HEK293 (cell line): ENCODE results near the gene TNFSF4.
A peak's percentile ranks its signal among the peaks of the same experiment; 100 is the strongest.

Experiments
- CTCF ChIA-PET: fragments of 350-600 bp; formaldehyde crosslinking; extraction: SDS; loops from one replicate; lab custom pipeline; 2021; ENCODE audit warnings: antibody characterized with exemption; lab: Yijun Ruan, JAX
- POLR2A ChIA-PET: fragments of 300-600 bp; formaldehyde crosslinking; extraction: SDS; loops from one replicate; lab custom pipeline; 2020; ENCODE audit warnings: antibody characterized with exemption, inconsistent platforms; lab: Yijun Ruan, JAX
- H3K27ac ChIP-seq: fragments of 200-500 bp; sonication (Bioruptor generic); 2 replicates; pipeline ENCODE4 v1.5.1; 2014; ENCODE audit warnings: low read depth, low read length, control low read depth, inconsistent platforms; ENCODE audit errors: extremely low read depth
- H3K36me3 ChIP-seq, 2 experiments: fragments of 200-500 bp in 1 of 2; sonication (Bioruptor generic) in 1 of 2; 1 replicate in 1 of 2; 2 replicates in 1 of 2; pipeline ENCODE4 v1.5.1; 2014 to 2017; ENCODE audit warnings: inconsistent platforms in 2 of 2, low read length in 2 of 2; ENCODE audit not compliant: control insufficient read depth in 2 of 2, insufficient read depth in 1 of 2
- H3K4me1 ChIP-seq: fragments of 200-500 bp; sonication (Bioruptor generic); 2 replicates; pipeline ENCODE4 v1.5.1; 2014; ENCODE audit warnings: mild to moderate bottlenecking, low read length, inconsistent platforms; ENCODE audit not compliant: control insufficient read depth, insufficient read depth
- H3K4me3 ChIP-seq: 2 replicates; pipeline ENCODE4 v1.5.1; 2011; ENCODE audit warnings: low read depth, mild to moderate bottlenecking, control low read depth, low read length, moderate library complexity
- H3K9me3 ChIP-seq: fragments of 200-500 bp; sonication (Bioruptor generic); 2 replicates; pipeline ENCODE4 v1.5.1; 2014; ENCODE audit warnings: low read depth, low read length, inconsistent platforms; ENCODE audit not compliant: control insufficient read depth, insufficient read depth
- EGR2 ChIP-seq: fragments of 450-650 bp; formaldehyde crosslinking; IDR thresholded peaks from 2 replicates; pipeline ENCODE4 v1.5.1; 2016; ENCODE audit warnings: low read depth, missing biosample characterization, missing genetic modification characterization
- GLIS2 ChIP-seq: fragments of 450-650 bp; formaldehyde crosslinking; IDR thresholded peaks from 2 replicates; pipeline ENCODE4 v1.5.1; 2016; ENCODE audit warnings: missing biosample characterization, missing genetic modification characterization
- HOXC10 ChIP-seq: sonication (generic); formaldehyde crosslinking; IDR thresholded peaks from 2 replicates; pipeline ENCODE4 v1.8.1; 2023; ENCODE audit warnings: mild to moderate bottlenecking, missing genetic modification reagents
- KLF10 ChIP-seq: fragments of 450-650 bp; IDR thresholded peaks from 2 replicates; pipeline ENCODE4 v1.5.1; 2018; ENCODE audit warnings: missing biosample characterization, mild to moderate bottlenecking, missing genetic modification characterization
- ZBTB21 ChIP-seq: fragments of 450-650 bp; formaldehyde crosslinking; IDR thresholded peaks from 2 replicates; pipeline ENCODE4 v1.5.1; 2017; ENCODE audit warnings: missing biosample characterization, missing genetic modification characterization
- ZFP41 ChIP-seq: fragments of 450-650 bp; formaldehyde crosslinking; IDR thresholded peaks from 2 replicates; pipeline ENCODE4 v1.5.1; 2016; ENCODE audit warnings: missing biosample characterization, missing genetic modification characterization, borderline replicate concordance
- ZNF133 ChIP-seq: fragments of 450-650 bp; formaldehyde crosslinking; IDR thresholded peaks from 2 replicates; pipeline ENCODE4 v1.5.1; 2016; ENCODE audit warnings: missing biosample characterization, missing genetic modification characterization
- ZNF146 ChIP-seq: fragments of 450-650 bp; formaldehyde crosslinking; IDR thresholded peaks from 2 replicates; pipeline ENCODE4 v1.5.1; 2016; ENCODE audit warnings: missing biosample characterization, missing genetic modification characterization
- ZNF16 ChIP-seq: fragments of 450-650 bp; formaldehyde crosslinking; IDR thresholded peaks from 2 replicates; pipeline ENCODE4 v1.5.1; 2016; ENCODE audit warnings: low read depth, missing biosample characterization, missing genetic modification characterization
- ZNF23 ChIP-seq: fragments of 450-650 bp; formaldehyde crosslinking; IDR thresholded peaks from 2 replicates; pipeline ENCODE4 v1.5.1; 2016; ENCODE audit warnings: missing biosample characterization, missing genetic modification characterization, borderline replicate concordance
- ZNF521 ChIP-seq: fragments of 450-650 bp; formaldehyde crosslinking; IDR thresholded peaks from 2 replicates; pipeline ENCODE4 v1.5.1; 2017; ENCODE audit warnings: missing biosample characterization, mild to moderate bottlenecking, missing genetic modification characterization
- ZNF544 ChIP-seq: fragments of 450-650 bp; formaldehyde crosslinking; IDR thresholded peaks from 2 replicates; pipeline ENCODE4 v1.5.0; 2017; ENCODE audit warnings: missing biosample characterization, missing genetic modification characterization
- ZNF626 ChIP-seq: fragments of 450-650 bp; sonication (Bioruptor Pico); formaldehyde crosslinking; IDR thresholded peaks from 2 replicates; pipeline ENCODE4 v1.5.1; 2018; ENCODE audit warnings: missing biosample characterization, missing genetic modification characterization, inconsistent platforms
- ZNF654 ChIP-seq: fragments of 450-650 bp; formaldehyde crosslinking; IDR thresholded peaks from 2 replicates; pipeline ENCODE4 v1.5.1; 2016; ENCODE audit warnings: low read depth, missing biosample characterization, missing genetic modification characterization
- ZNF777 ChIP-seq: fragments of 450-650 bp; formaldehyde crosslinking; IDR thresholded peaks from 2 replicates; pipeline ENCODE4 v1.5.1; 2017; ENCODE audit warnings: missing biosample characterization, missing genetic modification characterization, borderline replicate concordance
- ZNF785 ChIP-seq: fragments of 450-650 bp; formaldehyde crosslinking; IDR thresholded peaks from 2 replicates; pipeline ENCODE4 v1.5.1; 2016; ENCODE audit warnings: missing biosample characterization, missing genetic modification characterization
- ZNF837 ChIP-seq: fragments of 450-650 bp; formaldehyde crosslinking; IDR thresholded peaks from 2 replicates; pipeline ENCODE4 v1.5.1; 2016; ENCODE audit warnings: missing biosample characterization, missing genetic modification characterization
- ZNF843 ChIP-seq: fragments of 450-650 bp; formaldehyde crosslinking; IDR thresholded peaks from 2 replicates; pipeline ENCODE4 v1.5.1; 2016; ENCODE audit warnings: missing biosample characterization, missing genetic modification characterization
- ZSCAN23 ChIP-seq: fragments of 450-650 bp; formaldehyde crosslinking; IDR thresholded peaks from 2 replicates; pipeline ENCODE4 v1.5.1; 2016; ENCODE audit warnings: missing biosample characterization, missing genetic modification characterization
- TF ChIP-seq, protein P1 (sequence below): fragments of 450-650 bp; formaldehyde crosslinking; IDR thresholded peaks from 2 replicates; pipeline ENCODE4 v1.5.1; 2016; ENCODE audit warnings: missing biosample characterization, missing genetic modification characterization, borderline replicate concordance
- TF ChIP-seq, protein P2 (sequence below): fragments of 450-650 bp; formaldehyde crosslinking; IDR thresholded peaks from 2 replicates; pipeline ENCODE4; 2016; ENCODE audit warnings: missing biosample characterization, missing genetic modification characterization
- TF ChIP-seq, protein P3 (sequence below): fragments of 450-650 bp; formaldehyde crosslinking; IDR thresholded peaks from 2 replicates; pipeline ENCODE4 v1.5.1; 2017; ENCODE audit warnings: missing biosample characterization, missing genetic modification characterization

Gene TNFSF4

DNA sequence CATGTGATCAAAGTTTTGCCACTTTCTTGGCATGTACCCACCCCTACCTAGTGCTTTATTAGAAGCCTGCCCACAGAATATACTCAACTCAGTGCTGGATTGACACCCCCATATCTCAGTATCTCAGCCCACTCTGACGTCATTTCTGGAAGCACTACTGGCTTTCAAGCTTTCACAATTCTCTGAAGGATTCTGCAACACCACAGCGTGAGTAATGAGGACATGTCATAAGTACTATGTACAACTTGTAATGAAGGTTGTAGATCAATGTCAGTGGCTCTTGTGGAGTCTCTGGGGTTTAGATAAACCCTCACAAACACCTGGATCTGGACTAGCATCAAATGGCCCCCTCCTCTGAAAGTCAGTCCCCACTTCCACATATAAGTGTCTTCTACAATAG, 57.2 kb downstream of the TNFSF4 start (continued):
- TF ChIP-seq, protein P1, sequence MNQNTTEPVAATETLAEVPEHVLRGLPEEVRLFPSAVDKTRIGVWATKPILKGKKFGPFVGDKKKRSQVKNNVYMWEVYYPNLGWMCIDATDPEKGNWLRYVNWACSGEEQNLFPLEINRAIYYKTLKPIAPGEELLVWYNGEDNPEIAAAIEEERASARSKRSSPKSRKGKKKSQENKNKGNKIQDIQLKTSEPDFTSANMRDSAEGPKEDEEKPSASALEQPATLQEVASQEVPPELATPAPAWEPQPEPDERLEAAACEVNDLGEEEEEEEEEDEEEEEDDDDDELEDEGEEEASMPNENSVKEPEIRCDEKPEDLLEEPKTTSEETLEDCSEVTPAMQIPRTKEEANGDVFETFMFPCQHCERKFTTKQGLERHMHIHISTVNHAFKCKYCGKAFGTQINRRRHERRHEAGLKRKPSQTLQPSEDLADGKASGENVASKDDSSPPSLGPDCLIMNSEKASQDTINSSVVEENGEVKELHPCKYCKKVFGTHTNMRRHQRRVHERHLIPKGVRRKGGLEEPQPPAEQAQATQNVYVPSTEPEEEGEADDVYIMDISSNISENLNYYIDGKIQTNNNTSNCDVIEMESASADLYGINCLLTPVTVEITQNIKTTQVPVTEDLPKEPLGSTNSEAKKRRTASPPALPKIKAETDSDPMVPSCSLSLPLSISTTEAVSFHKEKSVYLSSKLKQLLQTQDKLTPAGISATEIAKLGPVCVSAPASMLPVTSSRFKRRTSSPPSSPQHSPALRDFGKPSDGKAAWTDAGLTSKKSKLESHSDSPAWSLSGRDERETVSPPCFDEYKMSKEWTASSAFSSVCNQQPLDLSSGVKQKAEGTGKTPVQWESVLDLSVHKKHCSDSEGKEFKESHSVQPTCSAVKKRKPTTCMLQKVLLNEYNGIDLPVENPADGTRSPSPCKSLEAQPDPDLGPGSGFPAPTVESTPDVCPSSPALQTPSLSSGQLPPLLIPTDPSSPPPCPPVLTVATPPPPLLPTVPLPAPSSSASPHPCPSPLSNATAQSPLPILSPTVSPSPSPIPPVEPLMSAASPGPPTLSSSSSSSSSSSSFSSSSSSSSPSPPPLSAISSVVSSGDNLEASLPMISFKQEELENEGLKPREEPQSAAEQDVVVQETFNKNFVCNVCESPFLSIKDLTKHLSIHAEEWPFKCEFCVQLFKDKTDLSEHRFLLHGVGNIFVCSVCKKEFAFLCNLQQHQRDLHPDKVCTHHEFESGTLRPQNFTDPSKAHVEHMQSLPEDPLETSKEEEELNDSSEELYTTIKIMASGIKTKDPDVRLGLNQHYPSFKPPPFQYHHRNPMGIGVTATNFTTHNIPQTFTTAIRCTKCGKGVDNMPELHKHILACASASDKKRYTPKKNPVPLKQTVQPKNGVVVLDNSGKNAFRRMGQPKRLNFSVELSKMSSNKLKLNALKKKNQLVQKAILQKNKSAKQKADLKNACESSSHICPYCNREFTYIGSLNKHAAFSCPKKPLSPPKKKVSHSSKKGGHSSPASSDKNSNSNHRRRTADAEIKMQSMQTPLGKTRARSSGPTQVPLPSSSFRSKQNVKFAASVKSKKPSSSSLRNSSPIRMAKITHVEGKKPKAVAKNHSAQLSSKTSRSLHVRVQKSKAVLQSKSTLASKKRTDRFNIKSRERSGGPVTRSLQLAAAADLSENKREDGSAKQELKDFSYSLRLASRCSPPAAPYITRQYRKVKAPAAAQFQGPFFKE (tag by site-specific recombination): no peak
- TF ChIP-seq GLIS2 (tag by site-specific recombination) (no peak), KLF10 (tag by site-specific recombination) (no peak), ZNF16 (tag by site-specific recombination) (no peak), ZFP41 (no peak), ZBTB21 (0 out of 2 replicates have a peak, but pooled peaks have one; percentile 17)

DNA sequence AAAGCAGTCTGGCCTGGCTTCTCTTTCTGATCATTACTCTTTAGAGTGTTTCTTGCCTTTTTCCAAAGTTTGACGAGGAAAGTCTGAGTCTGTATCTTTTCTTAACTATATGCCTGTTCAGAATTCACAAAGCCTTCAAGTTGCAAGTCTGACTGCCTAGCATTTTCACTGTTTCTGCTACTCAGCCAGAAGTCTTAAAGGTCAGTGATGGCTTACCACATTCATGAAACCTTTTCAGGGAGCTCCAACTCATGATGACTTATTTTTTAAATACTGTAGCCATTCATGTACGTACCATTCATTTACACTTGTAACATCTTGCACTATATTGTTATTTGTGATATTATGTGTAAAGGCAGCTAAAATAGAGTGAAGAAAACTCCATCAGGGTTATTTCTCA, 58.2 kb downstream of the TNFSF4 start:
- H3K27ac ChIP-seq: no peak overlapping the region
- CTCF ChIA-PET: no interaction called here
- H3K36me3 ChIP-seq: no peaks in the 10 kb centered on the region
- no peaks in the 10 kb centered on the region for H3K4me1 ChIP-seq
- POLR2A ChIA-PET: no interaction called here
- no peaks in the 10 kb centered on the region for H3K9me3 ChIP-seq
- no peak for TF ChIP-seq HOXC10 (CRISPR knock-in tag)
- no peak for TF ChIP-seq ZNF133 (tag by site-specific recombination)
- no peak for TF ChIP-seq EGR2 (tag by site-specific recombination)
- TF ChIP-seq ZNF146 (tag by site-specific recombination): no peak
- TF ChIP-seq ZNF654 (tag by site-specific recombination): no peak
- TF ChIP-seq ZNF843 (tag by site-specific recombination): no peak
- no peak for TF ChIP-seq ZNF837 (tag by site-specific recombination)
- no peak for TF ChIP-seq ZNF521
- TF ChIP-seq ZNF777: no peak
- no peak for TF ChIP-seq ZNF544
- no peak for TF ChIP-seq ZNF626 (tag by site-specific recombination)
- no peak for TF ChIP-seq ZNF785 (tag by site-specific recombination)
- TF ChIP-seq ZSCAN23 (tag by site-specific recombination): no peak
- TF ChIP-seq, protein P2, sequence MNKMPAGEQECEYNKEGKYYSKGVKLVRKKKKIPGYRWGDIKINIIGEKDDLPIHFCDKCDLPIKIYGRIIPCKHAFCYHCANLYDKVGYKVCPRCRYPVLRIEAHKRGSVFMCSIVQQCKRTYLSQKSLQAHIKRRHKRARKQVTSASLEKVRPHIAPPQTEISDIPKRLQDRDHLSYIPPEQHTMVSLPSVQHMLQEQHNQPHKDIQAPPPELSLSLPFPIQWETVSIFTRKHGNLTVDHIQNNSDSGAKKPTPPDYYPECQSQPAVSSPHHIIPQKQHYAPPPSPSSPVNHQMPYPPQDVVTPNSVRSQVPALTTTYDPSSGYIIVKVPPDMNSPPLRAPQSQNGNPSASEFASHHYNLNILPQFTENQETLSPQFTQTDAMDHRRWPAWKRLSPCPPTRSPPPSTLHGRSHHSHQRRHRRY (tag by site-specific recombination): no peak
- TF ChIP-seq, protein P3, sequence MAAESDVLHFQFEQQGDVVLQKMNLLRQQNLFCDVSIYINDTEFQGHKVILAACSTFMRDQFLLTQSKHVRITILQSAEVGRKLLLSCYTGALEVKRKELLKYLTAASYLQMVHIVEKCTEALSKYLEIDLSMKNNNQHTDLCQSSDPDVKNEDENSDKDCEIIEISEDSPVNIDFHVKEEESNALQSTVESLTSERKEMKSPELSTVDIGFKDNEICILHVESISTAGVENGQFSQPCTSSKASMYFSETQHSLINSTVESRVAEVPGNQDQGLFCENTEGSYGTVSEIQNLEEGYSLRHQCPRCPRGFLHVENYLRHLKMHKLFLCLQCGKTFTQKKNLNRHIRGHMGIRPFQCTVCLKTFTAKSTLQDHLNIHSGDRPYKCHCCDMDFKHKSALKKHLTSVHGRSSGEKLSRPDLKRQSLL (tag by site-specific recombination): no peak
- TF ChIP-seq GLIS2 (tag by site-specific recombination): no peak
- no peak for TF ChIP-seq ZNF23 (tag by site-specific recombination)
- H3K4me3 ChIP-seq: no peak overlapping the region
